ENCODE measurements around the gene ARSJ.

The ARSJ gene

DNA sequence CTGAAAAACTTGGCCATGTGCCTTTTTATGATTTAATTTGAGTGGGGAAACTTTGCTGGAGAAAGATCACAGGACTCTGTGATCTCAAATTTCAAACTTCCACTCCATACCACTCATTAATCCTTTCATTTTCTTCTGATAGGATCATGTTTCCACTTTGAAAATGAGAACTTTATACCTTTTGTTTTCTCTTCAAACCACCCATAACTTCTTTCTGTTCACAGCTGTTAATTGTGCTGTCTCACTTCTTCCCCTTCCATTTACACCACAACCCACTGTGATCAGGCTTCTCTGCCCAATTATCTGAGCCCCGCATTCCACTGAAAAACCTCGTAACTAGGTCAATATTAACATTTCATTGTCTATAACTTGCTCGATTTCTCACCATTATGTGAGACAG is 47.0 kb upstream of the ARSJ start:
- no peak overlapping the region for H3K9ac ChIP-seq (ENCODE audit: low read length)
- no peaks in the 10 kb centered on the region for H3K79me2 ChIP-seq (ENCODE audit: low read length)
- no peaks in the 10 kb centered on the region for H3F3A ChIP-seq (ENCODE audit: insufficient read depth, low read length)
- H3K4me3 ChIP-seq (ENCODE audit: low read length): no peak overlapping the region
- no peak overlapping the region for H2AFZ ChIP-seq (ENCODE audit: low read length)
- no peaks in the 10 kb centered on the region for H3K9me3 ChIP-seq (replicated peaks; ENCODE audit: insufficient read depth, low read length)
- no peaks in the 10 kb centered on the region for H3K36me3 ChIP-seq (replicated peaks; ENCODE audit: insufficient read depth, low read length)
- H3K4me1 ChIP-seq (ENCODE audit: low read length): no peaks in the 10 kb centered on the region
- no peak for DNase-seq
- TF ChIP-seq EZH2phosphoT487 (IDR thresholded peaks at IDR 0.05; ENCODE audit: low read length) (no peak), EZH2 (optimal IDR thresholded peaks at IDR 0.05; ENCODE audit: low read depth, low read length) (no peak), CTCF (IDR thresholded peaks at IDR 0.05; ENCODE audit: low read length) (no peak)
- no peaks in the 10 kb centered on the region for H4K20me1 ChIP-seq (ENCODE audit: insufficient read depth, low read length)
- peaks cover 54% of the 10 kb centered on the region for H3K27me3 ChIP-seq (replicated peaks; ENCODE audit: insufficient read depth, low read length)
- H3K27ac ChIP-seq (ENCODE audit: low read length): no peak overlapping the region
- H3K4me2 ChIP-seq (ENCODE audit: low read depth, low read length): no peak overlapping the region
- no peaks in the 10 kb centered on the region for H3K9me2 ChIP-seq (replicated peaks; ENCODE audit: insufficient read depth, low read length)

DNA sequence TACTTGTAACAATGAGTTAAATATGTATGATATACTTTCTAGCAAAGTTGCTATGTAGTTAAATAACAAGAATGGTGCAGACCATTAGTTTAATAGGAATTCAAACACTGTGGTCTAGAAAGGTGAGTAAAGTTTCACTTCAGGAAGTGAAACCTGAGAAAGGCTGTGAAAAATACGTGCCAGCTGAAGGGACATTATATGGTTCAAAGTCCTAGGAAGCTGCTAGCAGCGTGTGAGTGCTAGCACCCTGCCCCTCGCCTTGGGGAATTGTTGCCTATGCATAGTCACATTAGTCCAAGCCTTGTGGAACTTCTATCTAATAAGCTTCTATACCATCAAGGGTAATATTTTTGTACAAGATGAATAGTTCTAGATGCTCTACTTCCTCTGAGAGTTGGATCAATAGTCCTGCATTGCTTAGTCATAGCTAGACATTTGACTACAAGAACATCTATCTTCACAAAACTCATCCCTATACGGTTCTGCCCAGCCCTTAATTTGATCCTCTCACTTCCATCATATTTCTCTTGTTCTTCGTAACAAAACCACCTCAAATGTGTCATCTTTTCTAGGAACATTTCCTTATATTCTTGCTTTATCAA is 45.8 kb upstream of the ARSJ start:
- no peak overlapping the region for H3K9ac ChIP-seq (ENCODE audit: low read length)
- no peaks in the 10 kb centered on the region for H4K20me1 ChIP-seq (ENCODE audit: insufficient read depth, low read length)
- H3K27me3 ChIP-seq (replicated peaks; ENCODE audit: insufficient read depth, low read length): peaks cover 54% of the 10 kb centered on the region
- no peaks in the 10 kb centered on the region for H3K36me3 ChIP-seq (replicated peaks; ENCODE audit: insufficient read depth, low read length)
- H3F3A ChIP-seq (ENCODE audit: insufficient read depth, low read length): no peaks in the 10 kb centered on the region
- no peak overlapping the region for H3K4me2 ChIP-seq (ENCODE audit: low read depth, low read length)
- no peak overlapping the region for H2AFZ ChIP-seq (ENCODE audit: low read length)
- DNase-seq: peak; percentile 52
- no peaks in the 10 kb centered on the region for H3K9me3 ChIP-seq (replicated peaks; ENCODE audit: insufficient read depth, low read length)
- H3K4me3 ChIP-seq (ENCODE audit: low read length): no peak overlapping the region
- no peaks in the 10 kb centered on the region for H3K79me2 ChIP-seq (ENCODE audit: low read length)
- no peaks in the 10 kb centered on the region for H3K4me1 ChIP-seq (ENCODE audit: low read length)
- no peaks in the 10 kb centered on the region for H3K9me2 ChIP-seq (replicated peaks; ENCODE audit: insufficient read depth, low read length)
- TF ChIP-seq EZH2phosphoT487 (IDR thresholded peaks at IDR 0.05; ENCODE audit: low read length): 0 out of 2 replicates have a peak, but pooled peaks have one; percentile 58
- TF ChIP-seq CTCF (IDR thresholded peaks at IDR 0.05; ENCODE audit: low read length): no peak
- H3K27ac ChIP-seq (ENCODE audit: low read length): no peak overlapping the region

GRCh38 chr4:114021451-114021850 is 42.0 kb upstream of the ARSJ start:
- H3K9me2 ChIP-seq (replicated peaks; ENCODE audit: insufficient read depth, low read length): no peaks in the 10 kb centered on the region
- H3K4me2 ChIP-seq (ENCODE audit: low read depth, low read length): no peak overlapping the region
- H3F3A ChIP-seq (ENCODE audit: insufficient read depth, low read length): no peaks in the 10 kb centered on the region
- no peaks in the 10 kb centered on the region for H4K20me1 ChIP-seq (ENCODE audit: insufficient read depth, low read length)
- no peaks in the 10 kb centered on the region for H3K4me1 ChIP-seq (ENCODE audit: low read length)
- no peak overlapping the region for H2AFZ ChIP-seq (ENCODE audit: low read length)
- no peaks in the 10 kb centered on the region for H3K36me3 ChIP-seq (replicated peaks; ENCODE audit: insufficient read depth, low read length)
- no peaks in the 10 kb centered on the region for H3K79me2 ChIP-seq (ENCODE audit: low read length)
- peaks cover 30% of the 10 kb centered on the region for H3K27me3 ChIP-seq (replicated peaks; ENCODE audit: insufficient read depth, low read length)
- no peak overlapping the region for H3K4me3 ChIP-seq (ENCODE audit: low read length)
- H3K9me3 ChIP-seq (replicated peaks; ENCODE audit: insufficient read depth, low read length): no peaks in the 10 kb centered on the region
- no peak for TF ChIP-seq CTCF (IDR thresholded peaks at IDR 0.05; ENCODE audit: low read length)
- TF ChIP-seq EZH2 (optimal IDR thresholded peaks at IDR 0.05; ENCODE audit: low read depth, low read length): no peak
- TF ChIP-seq EZH2phosphoT487 (IDR thresholded peaks at IDR 0.05; ENCODE audit: low read length): no peak
- no peak overlapping the region for H3K9ac ChIP-seq (ENCODE audit: low read length)
- no peak overlapping the region for H3K27ac ChIP-seq (ENCODE audit: low read length)
- DNase-seq: peak; percentile 23
